Right lobe of liver (tissue), 6 donors: ENCODE data around the gene MAMLD1. TPM values are rescaled to one million over a fixed set of nuclear protein-coding genes. Genes with fewer than 3 reads are reported as not detected.

Experiments used
- ATAC-seq, 4 donors: fragments of 200-7000 bp; cut with Tn5 transposase; one replicate each; pipeline ENCODE4 v1.9.1; 2020; ENCODE audit warnings: mild to moderate bottlenecking in 4 of 4, moderate library complexity in 4 of 4
- DNase-seq, 3 donors: peaks; one replicate each; pipeline ENCODE4 v3.0.0-alpha.2; 2020
- H3K27ac ChIP-seq, 3 donors: fragments of 200-600 bp; one replicate each; pipeline ENCODE4 v1.8.0; 2022
- H3K27me3 ChIP-seq, 2 donors: fragments of 200-600 bp; one replicate each; pipeline ENCODE4 v1.8.0; 2022
- H3K36me3 ChIP-seq, 4 donors: fragments of 200-600 bp; sonication (generic) in 1 of 4; one replicate each; pipeline versions ENCODE4 v1.5.1 to v1.8.0; 2017 to 2022; ENCODE audit warnings: control low read depth in 1 of 4
- H3K4me1 ChIP-seq, 4 donors: fragments of 200-600 bp; sonication (generic) in 1 of 4; one replicate each; pipeline versions ENCODE4 v1.5.1 to v1.8.0; 2017 to 2022; ENCODE audit warnings: control low read depth in 1 of 4
- H3K4me3 ChIP-seq, 3 donors: fragments of 200-600 bp; one replicate each; pipeline ENCODE4 v1.8.0; 2022
- H3K9me3 ChIP-seq, 4 donors: fragments of 200-600 bp; sonication (generic) in 1 of 4; one replicate each; pipeline versions ENCODE4 v1.5.1 to v1.8.0; 2017 to 2022; ENCODE audit warnings: control low read depth in 1 of 4
- POLR2A ChIP-seq: fragments of 450-650 bp; IDR thresholded peaks from one replicate; pipeline ENCODE4 v1.6.1; 2017; ENCODE audit warnings: antibody characterized with exemption, mild to moderate bottlenecking
- WGBS: methylation state at CpG from one replicate; pipeline ENCODE4 v1.1.6; 2018; ENCODE audit warnings: low coverage, low lambda C conversion rate; ENCODE audit not compliant: insufficient coverage; ENCODE audit errors: missing lambda C conversion rate; 5-methylcytosine and 5-hydroxymethylcytosine counted together
- intact Hi-C, 2 donors: fragments of 100-400 bp; cut with DNase I; formaldehyde crosslinking; loops; one replicate each; pipeline versions ENCODE4 v1.11.2 to v1.14.1; 2022
- total RNA-seq, 6 experiments: library from RNA; depleted of rRNA in 2 of 6; stranded (reverse); fragments of >200 nt in 2 of 6; fragmentation: NEBNext Ultra II Directional in 3 of 6; extraction: Animal tissue kit (Norgen Biotek cat#: 25700) in 3 of 6; gene quantifications; one replicate each; pipeline versions ENCODE4 v1.1.0 to v1.2.4, GENCODE V29; 2016 to 2023
- TF ChIP-seq, protein P1 (sequence below), 4 donors: fragments of 200-600 bp in 3 of 4; fragments of 450-650 bp in 1 of 4; IDR thresholded peaks; one replicate each; pipeline versions ENCODE4 v1.5.1 to v1.8.0; 2016 to 2022; ENCODE audit warnings: antibody characterized with exemption in 4 of 4, mild to moderate bottlenecking in 2 of 4
- donor health status: DM: no; HTN: yes; CAD: no.
- donor health status: DM: no; HTN: no; CAD: no.
- donor health status: DM: no; HTN: no; CAD: no.
- donor health status: DM: no; HTN: yes; CAD: no.
- donor health status: DM: no; HTN: yes; CAD: no.

Gene MAMLD1
- total RNA-seq, 6 experiments from 2014 or later = 0.99 to 4.7 (median 1.8) TPM

DNA sequence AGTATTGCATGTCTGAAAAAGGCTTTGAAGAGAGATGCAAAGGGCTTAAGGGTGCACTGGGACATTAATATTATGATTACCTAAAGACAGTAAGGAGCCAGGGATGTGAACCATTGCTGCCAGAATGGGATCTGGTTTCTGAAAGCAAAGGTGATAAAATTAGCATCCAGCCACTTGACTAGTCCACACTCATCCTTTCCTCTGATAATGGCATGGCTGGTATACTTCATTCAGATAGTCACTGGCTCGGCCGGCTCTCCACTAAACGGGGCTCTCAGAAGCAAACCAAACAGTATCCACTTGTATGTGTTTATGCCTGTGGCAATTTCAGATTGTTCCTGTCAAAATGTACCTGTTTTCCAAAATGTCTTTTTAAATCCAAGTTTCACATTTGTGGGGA lies 46.4 kb downstream of the MAMLD1 start:
- intact Hi-C loops = no loop called here
- DNase-seq (no peak), ATAC-seq (no peak)
- H3K9me3 ChIP-seq = no peaks in the 10 kb centered on the region
- H3K27ac ChIP-seq = no peak overlapping the region
- H3K36me3 ChIP-seq = no peaks in the 10 kb centered on the region
- no peaks in the 10 kb centered on the region for H3K4me1 ChIP-seq
- 76% methylated on average over 3 of the region's 3 CpGs for WGBS
- no peak overlapping the region for H3K4me3 ChIP-seq
- H3K27me3 ChIP-seq = no peaks in the 10 kb centered on the region
- TF ChIP-seq POLR2A = no peak
- TF ChIP-seq, protein P1, sequence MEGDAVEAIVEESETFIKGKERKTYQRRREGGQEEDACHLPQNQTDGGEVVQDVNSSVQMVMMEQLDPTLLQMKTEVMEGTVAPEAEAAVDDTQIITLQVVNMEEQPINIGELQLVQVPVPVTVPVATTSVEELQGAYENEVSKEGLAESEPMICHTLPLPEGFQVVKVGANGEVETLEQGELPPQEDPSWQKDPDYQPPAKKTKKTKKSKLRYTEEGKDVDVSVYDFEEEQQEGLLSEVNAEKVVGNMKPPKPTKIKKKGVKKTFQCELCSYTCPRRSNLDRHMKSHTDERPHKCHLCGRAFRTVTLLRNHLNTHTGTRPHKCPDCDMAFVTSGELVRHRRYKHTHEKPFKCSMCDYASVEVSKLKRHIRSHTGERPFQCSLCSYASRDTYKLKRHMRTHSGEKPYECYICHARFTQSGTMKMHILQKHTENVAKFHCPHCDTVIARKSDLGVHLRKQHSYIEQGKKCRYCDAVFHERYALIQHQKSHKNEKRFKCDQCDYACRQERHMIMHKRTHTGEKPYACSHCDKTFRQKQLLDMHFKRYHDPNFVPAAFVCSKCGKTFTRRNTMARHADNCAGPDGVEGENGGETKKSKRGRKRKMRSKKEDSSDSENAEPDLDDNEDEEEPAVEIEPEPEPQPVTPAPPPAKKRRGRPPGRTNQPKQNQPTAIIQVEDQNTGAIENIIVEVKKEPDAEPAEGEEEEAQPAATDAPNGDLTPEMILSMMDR (IDR thresholded peaks at IDR 0.05) = no peak

DNA sequence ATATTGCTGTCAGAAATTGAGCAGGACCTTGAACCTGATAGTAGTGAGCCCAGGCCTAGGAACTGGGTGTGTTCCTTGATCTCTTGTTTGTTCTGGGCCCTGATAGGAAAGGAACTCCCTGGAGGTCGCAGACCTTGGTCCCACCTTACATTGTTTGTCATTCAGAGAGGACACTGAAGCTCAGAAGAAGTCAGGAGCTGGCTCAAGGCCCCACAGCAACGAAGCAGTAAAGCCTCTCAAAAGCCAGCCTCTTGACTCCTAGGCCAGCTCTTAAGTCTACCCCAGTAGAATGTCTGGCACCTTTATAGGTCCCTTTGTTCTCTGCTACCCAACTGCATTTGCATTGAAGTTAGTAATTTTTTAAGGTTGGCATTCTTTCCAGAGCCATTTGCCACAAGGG lies 46.8 kb downstream of the MAMLD1 start:
- H3K27me3 ChIP-seq = no peaks in the 10 kb centered on the region
- no CpG with 5 or more reads among the region's 2 CpGs for WGBS
- H3K27ac ChIP-seq = no peak overlapping the region
- no peak for TF ChIP-seq POLR2A
- TF ChIP-seq, protein P1 (IDR thresholded peaks at IDR 0.05) = no peak
- DNase-seq = no peak
- no peaks in the 10 kb centered on the region for H3K36me3 ChIP-seq
- H3K4me3 ChIP-seq = no peak overlapping the region
- H3K4me1 ChIP-seq = no peaks in the 10 kb centered on the region
- ATAC-seq = no peak
- intact Hi-C loops = no loop called here
- H3K9me3 ChIP-seq = no peaks in the 10 kb centered on the region

DNA sequence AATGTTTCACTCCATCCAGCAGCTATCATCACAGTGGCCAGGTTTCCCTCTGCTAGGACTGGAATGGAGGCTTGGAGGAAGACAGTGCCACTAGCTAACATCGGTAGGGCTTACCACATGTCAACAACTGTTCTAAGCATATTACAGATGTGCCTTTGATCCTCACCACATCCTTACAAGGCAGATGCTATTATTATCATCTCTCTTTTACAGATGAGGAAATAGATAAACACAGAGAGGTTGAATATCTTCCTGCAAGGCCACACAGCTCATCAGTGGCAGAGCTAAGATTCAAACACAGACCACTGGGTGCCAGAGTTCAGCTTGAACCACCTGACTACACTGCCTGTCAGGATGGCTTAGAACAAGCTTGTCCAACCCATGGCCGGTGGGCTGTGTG lies 47.4 kb downstream of the MAMLD1 start:
- Histone ChIP-seq H3K4me1 (no peaks in the 10 kb centered on the region), H3K27me3 (no peaks in the 10 kb centered on the region), H3K27ac (no peak overlapping the region), H3K4me3 (no peak overlapping the region), H3K36me3 (no peaks in the 10 kb centered on the region), H3K9me3 (no peaks in the 10 kb centered on the region)
- DNase-seq (no peak), ATAC-seq (no peak)
- TF ChIP-seq, protein P1 (IDR thresholded peaks at IDR 0.05) = no peak
- TF ChIP-seq POLR2A = no peak
- WGBS = 40% methylated on average over 1 of the region's 2 CpGs
- intact Hi-C loops = no loop called here

DNA sequence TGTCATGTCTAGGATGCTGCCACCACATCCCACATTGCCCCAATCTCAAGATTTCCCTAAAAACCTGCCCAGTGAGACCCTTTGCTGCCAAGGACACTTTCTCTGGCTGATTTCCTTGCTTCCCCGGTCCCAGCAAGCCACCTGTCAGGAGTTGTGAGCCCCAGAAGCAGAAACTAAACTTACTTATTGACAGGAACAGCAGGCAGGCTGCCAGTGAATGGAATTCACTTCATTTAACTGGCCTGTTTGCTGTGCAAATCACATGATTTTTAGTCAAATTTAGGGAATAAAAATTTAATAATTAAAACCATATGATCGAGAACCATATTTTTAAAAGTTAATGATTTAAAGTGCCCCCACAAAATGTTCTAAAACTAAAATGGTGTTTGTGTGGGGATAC lies 48.5 kb downstream of the MAMLD1 start:
- WGBS = 31% methylated on average over 2 of the region's 2 CpGs
- Histone ChIP-seq H3K27ac (no peak overlapping the region), H3K9me3 (no peaks in the 10 kb centered on the region), H3K36me3 (no peaks in the 10 kb centered on the region), H3K27me3 (no peaks in the 10 kb centered on the region), H3K4me1 (no peaks in the 10 kb centered on the region), H3K4me3 (no peak overlapping the region)
- ATAC-seq (no peak), DNase-seq (no peak)
- intact Hi-C loops = no loop called here
- TF ChIP-seq POLR2A = no peak
- TF ChIP-seq, protein P1 (IDR thresholded peaks at IDR 0.05) = no peak

DNA sequence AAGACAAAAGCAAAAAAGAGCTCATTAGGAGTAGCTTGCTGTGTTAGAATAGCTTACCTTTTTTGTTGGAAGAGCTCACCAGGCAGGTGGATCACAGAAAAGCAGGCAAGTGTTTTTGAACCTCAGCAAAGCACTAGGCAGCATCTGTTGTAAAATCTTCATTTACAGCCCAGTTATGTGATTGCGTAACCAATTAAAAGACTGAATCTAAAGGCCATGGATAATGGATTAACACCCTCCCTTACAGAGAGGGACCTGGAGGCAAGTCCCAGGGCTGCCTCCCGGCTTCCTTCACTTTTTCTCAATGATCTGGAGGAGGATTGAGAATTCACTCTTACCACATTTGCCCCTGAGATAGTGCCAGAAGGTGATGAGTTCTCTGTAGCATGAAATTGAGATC lies 51.1 kb downstream of the MAMLD1 start:
- no peak overlapping the region for H3K27ac ChIP-seq
- DNase-seq (no peak), ATAC-seq (no peak)
- intact Hi-C loops = no loop called here
- H3K27me3 ChIP-seq = no peaks in the 10 kb centered on the region
- TF ChIP-seq, protein P1 (IDR thresholded peaks at IDR 0.05) = no peak
- no peak for TF ChIP-seq POLR2A
- no peaks in the 10 kb centered on the region for H3K9me3 ChIP-seq
- H3K36me3 ChIP-seq = no peaks in the 10 kb centered on the region
- WGBS = 70% methylated on average over 2 of the region's 2 CpGs
- H3K4me1 ChIP-seq = no peaks in the 10 kb centered on the region
- no peak overlapping the region for H3K4me3 ChIP-seq
